HepG2 (cell line): ENCODE measurements around the gene MRPL42.

ENCODE experiments used
- ATF3 ChIP-seq: sonication (generic); formaldehyde crosslinking; IDR thresholded peaks from 2 replicates; pipeline ENCODE4 v1.4.0; 2020; ENCODE audit warnings: missing genetic modification reagents
- ATF5 ChIP-seq: sonication (generic); formaldehyde crosslinking; IDR thresholded peaks from 2 replicates; pipeline ENCODE4 v1.4.0; 2020; ENCODE audit warnings: mild to moderate bottlenecking, low read depth, missing genetic modification reagents
- GABPA ChIP-seq, 2 experiments: IDR thresholded peaks; 2 replicates each; pipeline ENCODE4 v1.6.1; 2011 to 2016; ENCODE audit warnings: low read depth in 2 of 2, low read length in 1 of 2, missing biosample characterization in 1 of 2, missing genetic modification characterization in 1 of 2
- MXI1 ChIP-seq: IDR thresholded peaks from 3 replicates; pipeline ENCODE4 v1.6.1; 2012; ENCODE audit warnings: low read depth, low read length, inconsistent platforms, borderline replicate concordance
- POLR2A ChIP-seq, 2 experiments: IDR thresholded peaks; 2 replicates each; pipeline ENCODE4 v1.6.1; 2011; ENCODE audit warnings: low read depth in 2 of 2, low read length in 2 of 2, mild to moderate bottlenecking in 1 of 2, moderate library complexity in 1 of 2; ENCODE audit not compliant: insufficient read depth in 1 of 2
- POLR2AphosphoS5 ChIP-seq: IDR thresholded peaks from 2 replicates; pipeline ENCODE4 v1.6.1; 2012; ENCODE audit warnings: low read depth, low read length
- STAT5B ChIP-seq: sonication (generic); formaldehyde crosslinking; IDR thresholded peaks from 2 replicates; pipeline ENCODE4 v1.4.0; 2020; ENCODE audit warnings: missing genetic modification reagents
- SUZ12 ChIP-seq: fragments of 150-350 bp; IDR thresholded peaks from 2 replicates; pipeline ENCODE4 v1.6.1; 2014; ENCODE audit warnings: low read depth, low read length
- THYN1 ChIP-seq: sonication (generic); formaldehyde crosslinking; IDR thresholded peaks from 2 replicates; pipeline ENCODE4 v1.8.1; 2023; ENCODE audit warnings: low read depth, mild to moderate bottlenecking, moderate library complexity, missing genetic modification reagents, borderline replicate concordance
- ZBTB7A ChIP-seq: sonication (generic); formaldehyde crosslinking; IDR thresholded peaks from 2 replicates; pipeline ENCODE4 v1.8.0; 2022; ENCODE audit warnings: mild to moderate bottlenecking, missing genetic modification reagents
- ZNF136 ChIP-seq: sonication (generic); formaldehyde crosslinking; IDR thresholded peaks from 2 replicates; pipeline ENCODE4 v1.8.1; 2022; ENCODE audit warnings: low read depth, mild to moderate bottlenecking, moderate library complexity, missing genetic modification reagents
- ZNF337 ChIP-seq: sonication (generic); formaldehyde crosslinking; IDR thresholded peaks from 2 replicates; pipeline ENCODE4 v1.5.1; 2020; ENCODE audit warnings: missing genetic modification reagents, low read depth, mild to moderate bottlenecking, borderline replicate concordance
- ZNF446 ChIP-seq: sonication (generic); formaldehyde crosslinking; IDR thresholded peaks from 2 replicates; pipeline ENCODE4 v1.5.0; 2020; ENCODE audit warnings: mild to moderate bottlenecking, missing genetic modification reagents

GRCh38 chr12:93507165-93507564 lies 39.9 kb downstream of the MRPL42 start:
- no peak for TF ChIP-seq POLR2A (IDR thresholded peaks at IDR 0.05; ENCODE audit: insufficient read depth in 1 of 2, low read depth in 2 of 2, low read length in 2 of 2)
- TF ChIP-seq THYN1 (CRISPR knock-in tag) = no peak
- no peak for TF ChIP-seq ATF3 (CRISPR knock-in tag)
- no peak for TF ChIP-seq MXI1
- TF ChIP-seq ZNF136 = no peak
- TF ChIP-seq GABPA (IDR thresholded peaks at IDR 0.05; ENCODE audit: low read depth, low read length) = no peak
- no peak for TF ChIP-seq GABPA (CRISPR knock-in tag; IDR thresholded peaks at IDR 0.05; ENCODE audit: low read depth)
- TF ChIP-seq ZNF337 (CRISPR knock-in tag) = no peak
- no peak for TF ChIP-seq ZBTB7A (CRISPR knock-in tag)
- no peak for TF ChIP-seq POLR2AphosphoS5
- TF ChIP-seq ZNF446 = no peak
- no peak for TF ChIP-seq STAT5B (CRISPR knock-in tag)
- no peak for TF ChIP-seq ATF5 (CRISPR knock-in tag)
- no peak for TF ChIP-seq SUZ12
